MM.1S (cell line): Measurements from ENCODE around the gene KLHL28.

ENCODE experiments used
- DNase-seq: peaks from one replicate; pipeline ENCODE4 v3.0.0-alpha.2; 2015
- H2AFZ ChIP-seq: fragments of 300-600 bp; sonication (generic); 2 replicates; pipeline ENCODE4 v1.6.0; 2016; ENCODE audit warnings: antibody characterized with exemption, low read length
- H3F3A ChIP-seq: fragments of 300-600 bp; sonication (generic); 2 replicates; pipeline ENCODE4 v1.6.1; 2016; ENCODE audit warnings: mild to moderate bottlenecking, antibody characterized with exemption, low read length, moderate library complexity, mixed read lengths; ENCODE audit not compliant: insufficient read depth
- H3K27ac ChIP-seq: fragments of 300-600 bp; sonication (generic); 2 replicates; pipeline ENCODE4 v1.5.1; 2016; ENCODE audit warnings: mild to moderate bottlenecking, low read length
- H3K27me3 ChIP-seq: fragments of 300-600 bp; sonication (generic); replicated peaks from 2 replicates; pipeline ENCODE4 v1.6.0; 2016; ENCODE audit warnings: low read length; ENCODE audit not compliant: insufficient read depth
- H3K36me3 ChIP-seq: fragments of 300-600 bp; sonication (generic); replicated peaks from 2 replicates; pipeline ENCODE4 v1.6.1; 2016; ENCODE audit warnings: mild to moderate bottlenecking, low read length, mixed read lengths; ENCODE audit not compliant: insufficient read depth
- H3K4me1 ChIP-seq: fragments of 300-600 bp; sonication (generic); 2 replicates; pipeline ENCODE4 v1.6.1; 2016; ENCODE audit warnings: low read length, mixed read lengths
- H3K4me2 ChIP-seq: fragments of 300-600 bp; sonication (generic); 2 replicates; pipeline ENCODE4 v1.6.0; 2016; ENCODE audit warnings: low read depth, low read length
- H3K4me3 ChIP-seq: fragments of 300-600 bp; sonication (generic); 2 replicates; pipeline ENCODE4 v1.5.1; 2016; ENCODE audit warnings: low read length, mixed read lengths
- H3K79me2 ChIP-seq: fragments of 300-600 bp; sonication (generic); 2 replicates; pipeline ENCODE4 v1.6.1; 2016; ENCODE audit warnings: mixed run types, low read length, mixed read lengths
- H3K9ac ChIP-seq: fragments of 300-600 bp; sonication (generic); 2 replicates; pipeline ENCODE4 v1.6.1; 2016; ENCODE audit warnings: low read length, mixed read lengths
- H3K9me2 ChIP-seq: fragments of 300-600 bp; sonication (generic); replicated peaks from 2 replicates; pipeline ENCODE4 v1.6.1; 2016; ENCODE audit warnings: mild to moderate bottlenecking, low read length, mixed read lengths; ENCODE audit not compliant: insufficient read depth
- H3K9me3 ChIP-seq: fragments of 300-600 bp; sonication (generic); replicated peaks from 2 replicates; pipeline ENCODE4 v1.6.1; 2016; ENCODE audit warnings: mild to moderate bottlenecking, low read length, mixed read lengths; ENCODE audit not compliant: insufficient read depth
- H4K20me1 ChIP-seq: fragments of 300-600 bp; sonication (generic); 2 replicates; pipeline ENCODE4 v1.6.1; 2016; ENCODE audit warnings: mild to moderate bottlenecking, low read length, moderate library complexity, mixed read lengths; ENCODE audit not compliant: insufficient read depth
- CTCF ChIP-seq: fragments of 300-600 bp; sonication (generic); IDR thresholded peaks from 2 replicates; pipeline ENCODE4 v1.5.1; 2016; ENCODE audit warnings: antibody characterized with exemption, low read length, mixed read lengths
- EZH2 ChIP-seq: fragments of 300-600 bp; sonication (generic); optimal IDR thresholded peaks from 2 replicates; pipeline ENCODE3; 2017; ENCODE audit warnings: low read depth, mild to moderate bottlenecking, antibody characterized with exemption, low read length, mixed read lengths
- EZH2phosphoT487 ChIP-seq: fragments of 300-600 bp; sonication (generic); IDR thresholded peaks from 2 replicates; pipeline ENCODE4 v1.6.1; 2018; ENCODE audit warnings: antibody characterized with exemption, low read length

The KLHL28 gene

GRCh38 chr14:44995196-44995595 is 33.4 kb upstream of the KLHL28 start:
- Histone ChIP-seq H2AFZ (no peak overlapping the region), H4K20me1 (no peaks in the 10 kb centered on the region), H3K9me2 (no peaks in the 10 kb centered on the region), H3K27me3 (no peaks in the 10 kb centered on the region), H3F3A (no peaks in the 10 kb centered on the region), H3K9me3 (no peaks in the 10 kb centered on the region), H3K4me3 (no peak overlapping the region), H3K4me1 (no peaks in the 10 kb centered on the region), H3K36me3 (no peaks in the 10 kb centered on the region), H3K9ac (no peak overlapping the region), H3K4me2 (no peak overlapping the region), H3K79me2 (no peaks in the 10 kb centered on the region), H3K27ac (no peak overlapping the region)
- no peak for DNase-seq
- TF ChIP-seq EZH2phosphoT487 (no peak), EZH2 (no peak), CTCF (no peak)

DNA sequence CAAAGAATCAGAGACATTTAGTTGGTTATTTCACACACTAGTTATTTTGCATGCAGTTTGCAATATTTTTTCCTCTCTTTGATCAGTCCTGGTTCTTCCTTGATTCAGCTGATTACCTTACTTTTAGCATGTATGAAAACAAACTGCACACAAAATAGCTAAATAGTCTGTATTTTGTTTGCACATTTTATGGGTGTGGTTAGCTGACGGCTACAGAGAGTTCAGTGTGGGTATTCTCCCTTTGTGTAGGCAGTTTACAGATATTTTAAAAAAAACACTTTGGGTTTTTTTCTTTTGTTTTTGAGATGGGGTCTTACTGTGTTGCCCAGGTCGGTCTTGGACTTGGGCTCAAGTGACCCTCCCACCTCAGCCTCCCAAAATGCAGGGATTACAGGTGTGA is 28.8 kb upstream of the KLHL28 start:
- no peak for DNase-seq
- H3F3A ChIP-seq, result no peaks in the 10 kb centered on the region
- no peak overlapping the region for H3K4me2 ChIP-seq
- no peaks in the 10 kb centered on the region for H4K20me1 ChIP-seq
- no peaks in the 10 kb centered on the region for H3K36me3 ChIP-seq
- H3K9ac ChIP-seq, result no peak overlapping the region
- H3K27ac ChIP-seq, result no peak overlapping the region
- TF ChIP-seq EZH2, result no peak
- no peak for TF ChIP-seq EZH2phosphoT487
- TF ChIP-seq CTCF, result no peak
- H3K79me2 ChIP-seq, result 0 out of 2 replicates have a peak, but pooled peaks cover under 1% of the 10 kb centered on the region
- H2AFZ ChIP-seq, result no peak overlapping the region
- no peaks in the 10 kb centered on the region for H3K9me3 ChIP-seq
- no peaks in the 10 kb centered on the region for H3K27me3 ChIP-seq
- H3K4me3 ChIP-seq, result no peak overlapping the region
- H3K4me1 ChIP-seq, result no peaks in the 10 kb centered on the region
- no peaks in the 10 kb centered on the region for H3K9me2 ChIP-seq

DNA sequence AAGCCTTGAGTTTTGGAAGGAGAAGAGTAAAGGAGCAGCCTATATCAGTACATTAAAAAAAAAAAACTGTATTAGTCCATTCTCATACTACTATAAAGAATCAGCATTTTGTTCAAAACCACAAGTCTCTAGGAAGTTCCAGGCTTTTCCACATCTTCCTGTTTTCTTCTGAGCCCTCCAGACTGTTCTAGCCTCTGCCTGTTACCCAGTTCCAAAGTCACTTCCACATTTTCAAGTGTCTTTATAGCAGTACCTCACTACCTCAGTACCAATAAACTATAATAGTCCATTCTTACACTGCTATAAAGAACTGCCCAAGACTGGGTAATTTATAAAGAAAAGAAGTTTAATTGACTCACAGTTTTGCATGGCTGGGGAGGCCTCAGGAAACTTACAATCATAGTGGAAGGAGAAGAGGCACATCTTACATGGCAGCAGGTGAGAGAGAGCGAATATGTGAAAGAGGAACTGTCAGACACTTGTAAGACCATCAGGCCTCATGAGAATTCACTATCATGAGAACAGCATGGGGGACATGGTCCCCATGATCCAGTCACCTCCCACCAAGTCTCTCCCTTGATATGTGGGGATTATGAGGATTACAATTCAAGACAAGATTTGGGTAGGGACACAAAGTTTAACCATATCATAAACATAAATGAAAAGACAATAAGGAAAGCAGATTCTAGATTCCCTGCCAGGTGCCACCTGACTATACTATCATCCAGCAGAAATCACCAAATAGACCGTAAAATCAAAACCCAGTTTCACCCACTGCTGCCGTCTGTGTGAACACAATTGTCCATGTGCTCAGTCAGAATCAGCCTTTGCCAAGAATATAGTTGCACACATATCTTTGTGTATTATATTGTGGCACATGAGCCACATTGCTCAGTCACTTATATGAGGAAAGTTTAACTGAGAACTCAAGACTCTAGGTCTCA is 28.0 kb upstream of the KLHL28 start:
- Histone ChIP-seq H3K4me2 (no peak overlapping the region), H3K4me1 (no peaks in the 10 kb centered on the region), H3K9me2 (no peaks in the 10 kb centered on the region), H2AFZ (no peak overlapping the region), H3K9me3 (no peaks in the 10 kb centered on the region), H3K4me3 (no peak overlapping the region), H3K9ac (no peak overlapping the region), H3K36me3 (no peaks in the 10 kb centered on the region), H3F3A (no peaks in the 10 kb centered on the region), H3K27me3 (no peaks in the 10 kb centered on the region), H3K79me2 (0 out of 2 replicates have a peak, but pooled peaks cover 3% of the 10 kb centered on the region), H3K27ac (no peak overlapping the region), H4K20me1 (no peaks in the 10 kb centered on the region)
- TF ChIP-seq CTCF, result no peak
- TF ChIP-seq EZH2phosphoT487, result no peak
- no peak for TF ChIP-seq EZH2
- no peak for DNase-seq
